HEK293T (cell line): Measurements from ENCODE around the gene NSDHL.

ENCODE experiments used
- ARNT ChIP-seq: fragments of 450-650 bp; IDR thresholded peaks from 2 replicates; pipeline ENCODE4 v1.6.1; 2017; ENCODE audit warnings: mild to moderate bottlenecking
- BHLHE40 ChIP-seq: fragments of 450-650 bp; IDR thresholded peaks from 2 replicates; pipeline ENCODE4 v1.6.1; 2016; ENCODE audit warnings: mild to moderate bottlenecking, moderate library complexity, borderline replicate concordance
- FOXA1 ChIP-seq: fragments of 450-650 bp; IDR thresholded peaks from 2 replicates; pipeline ENCODE4 v1.6.1; 2016; ENCODE audit warnings: mild to moderate bottlenecking
- FOXK2 ChIP-seq: fragments of 450-650 bp; IDR thresholded peaks from 2 replicates; pipeline ENCODE4 v1.6.1; 2016; ENCODE audit warnings: mild to moderate bottlenecking
- FOXM1 ChIP-seq: fragments of 450-650 bp; IDR thresholded peaks from 2 replicates; pipeline ENCODE4 v1.6.1; 2017; ENCODE audit warnings: mild to moderate bottlenecking, borderline replicate concordance
- LEF1 ChIP-seq: fragments of 450-650 bp; IDR thresholded peaks from 2 replicates; pipeline ENCODE4 v1.6.1; 2017; ENCODE audit warnings: mild to moderate bottlenecking, borderline replicate concordance
- NFRKB ChIP-seq: fragments of 450-650 bp; IDR thresholded peaks from 2 replicates; pipeline ENCODE4 v1.6.1; 2016; ENCODE audit warnings: mild to moderate bottlenecking, moderate library complexity
- SP1 ChIP-seq: fragments of 450-650 bp; IDR thresholded peaks from 2 replicates; pipeline ENCODE4 v1.6.1; 2017
- ZNF384 ChIP-seq: fragments of 450-650 bp; IDR thresholded peaks from 2 replicates; pipeline ENCODE4 v1.6.1; 2016

DNA sequence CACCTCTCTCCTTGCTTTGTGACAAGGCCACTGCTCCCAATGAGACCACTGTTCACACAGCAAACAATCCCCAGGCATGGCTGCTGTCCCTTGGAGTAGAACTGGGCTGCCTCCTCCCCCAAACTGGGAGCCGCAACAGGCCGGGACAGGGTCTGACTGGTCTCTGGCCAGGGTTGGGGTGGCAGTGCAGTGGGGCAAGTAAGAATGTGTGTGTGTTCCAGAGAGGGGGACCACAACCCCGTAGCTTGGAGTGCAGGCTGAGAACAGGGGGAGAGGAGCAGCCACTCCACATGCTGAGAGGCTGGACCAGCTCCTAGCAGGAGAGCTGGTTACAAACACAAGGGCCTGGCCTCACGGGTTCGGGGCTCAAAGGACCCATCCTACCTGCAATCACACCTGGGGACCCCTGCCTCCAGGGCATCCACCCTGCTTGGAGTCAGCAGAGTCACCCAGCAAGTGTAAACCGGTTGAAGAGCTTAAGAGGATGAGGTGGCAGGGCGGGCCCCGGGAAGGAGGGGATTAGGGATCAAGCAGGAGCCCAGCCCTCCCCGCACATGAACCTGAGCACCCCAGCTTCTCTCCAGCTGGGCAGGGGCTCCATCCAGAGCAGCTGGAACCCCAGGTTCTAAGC lies 63.2 kb downstream of the NSDHL start:
- no peak for TF ChIP-seq FOXM1
- no peak for TF ChIP-seq LEF1
- TF ChIP-seq FOXK2, result no peak
- TF ChIP-seq ARNT, result no peak
- TF ChIP-seq SP1, result no peak
- no peak for TF ChIP-seq ZNF384
- TF ChIP-seq NFRKB, result no peak
- no peak for TF ChIP-seq FOXA1
- no peak for TF ChIP-seq BHLHE40
